Activated CD4-positive, alpha-beta T cell treated with anti-CD3 and anti-CD28 coated beads, Interleukin-2, amount 10 ng/mL, durations not matched to agents 24 days and 14 days (primary cell): ENCODE results near the gene KCNA10. TPM values are rescaled to one million over a fixed set of nuclear protein-coding genes. Genes with fewer than 3 reads are reported as not detected.
"Not testable (repeated sequence)": the region's sequence is repeated elsewhere in the genome, so short reads cannot be mapped to it uniquely, and the experiment has no call there.

Experiments used
- DNase-seq: peaks from one replicate; pipeline ENCODE4 v3.0.0; 2022
- H3K27ac Mint-ChIP-seq: one replicate; pipeline ENCODE4 v1.8.0; 2022; ENCODE audit warnings: mild to moderate bottlenecking, mixed read lengths
- H3K27me3 Mint-ChIP-seq: one replicate; pipeline ENCODE4 v1.8.0; 2022; ENCODE audit warnings: mixed read lengths
- H3K36me3 Mint-ChIP-seq: one replicate; pipeline ENCODE4 v1.8.0; 2022; ENCODE audit warnings: low read depth, mild to moderate bottlenecking, mixed read lengths
- H3K4me1 Mint-ChIP-seq: one replicate; pipeline ENCODE4 v1.8.0; 2021; ENCODE audit warnings: mixed read lengths
- H3K4me3 Mint-ChIP-seq: one replicate; pipeline ENCODE4 v1.8.0; 2022; ENCODE audit warnings: mild to moderate bottlenecking, moderate library complexity, mixed read lengths
- H3K9me3 Mint-ChIP-seq: one replicate; pipeline ENCODE4 v1.8.0; 2021; ENCODE audit warnings: mixed read lengths
- intact Hi-C: fragments of 100-400 bp; cut with micrococcal nuclease; formaldehyde crosslinking; loops from one replicate; pipeline ENCODE4 v1.15.1; 2023
- total RNA-seq: library from RNA; stranded (reverse); gene quantifications from 2 replicates; pipeline ENCODE4 v1.2.3, GENCODE V29; 2022

The KCNA10 gene
- total RNA-seq, 1 donor from 2014 or later, result not detected

DNA sequence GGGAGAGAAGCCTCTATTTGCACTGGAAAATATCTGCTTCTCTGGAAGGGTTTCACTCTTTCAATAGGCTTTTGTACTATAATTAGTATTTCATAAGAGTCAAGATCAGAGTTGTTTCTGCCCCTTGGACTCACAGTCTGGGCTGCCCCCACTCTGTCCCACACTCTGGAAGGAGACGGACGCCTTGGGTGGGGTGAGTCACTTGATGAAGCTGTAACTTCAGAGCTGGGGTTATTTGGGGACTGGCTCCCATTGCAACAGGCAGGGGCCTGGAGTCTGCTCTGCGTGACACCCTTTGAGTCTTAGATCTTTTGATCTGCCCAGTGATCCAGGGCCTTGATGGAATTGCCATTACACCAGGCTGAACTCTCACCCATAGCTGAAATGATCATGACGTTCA lies 4.0 kb upstream of the KCNA10 start:
- peaks cover 25% of the 10 kb centered on the region for H3K27me3 Mint-ChIP-seq
- H3K27ac Mint-ChIP-seq, result no peak overlapping the region

DNA sequence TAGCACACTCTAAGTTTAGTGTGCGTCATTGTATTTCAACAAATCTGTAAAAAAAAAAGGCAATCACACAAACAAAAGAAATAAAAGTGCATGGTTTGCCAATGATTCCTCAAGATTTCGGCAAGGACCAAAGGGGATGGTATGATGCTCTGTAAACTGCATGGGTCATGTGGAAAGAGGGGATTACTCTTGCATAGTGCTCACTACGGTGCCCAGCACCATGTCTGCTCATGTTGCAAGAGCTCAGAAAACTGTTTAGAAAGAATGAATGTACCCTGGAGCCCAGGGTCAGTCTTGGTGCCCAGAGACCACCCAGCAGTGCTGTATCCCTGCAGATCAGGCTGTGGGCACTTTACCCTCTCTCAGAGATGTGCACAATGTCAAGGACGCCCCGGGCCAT lies 3.6 kb upstream of the KCNA10 start:
- Mint-ChIP-seq H3K4me3 (no peak overlapping the region), H3K36me3 (no peaks in the 10 kb centered on the region), H3K9me3 (no peaks in the 10 kb centered on the region), H3K27ac (no peak overlapping the region), H3K4me1 (peaks cover 4% of the 10 kb centered on the region), H3K27me3 (peaks cover 25% of the 10 kb centered on the region)
- intact Hi-C loops, result no loop called here
- no peak for DNase-seq

More for the DNA sequence above, 4.0 kb upstream of the KCNA10 start:
- Mint-ChIP-seq H3K9me3 (no peaks in the 10 kb centered on the region), H3K36me3 (no peaks in the 10 kb centered on the region), H3K4me1 (peaks cover 4% of the 10 kb centered on the region), H3K4me3 (no peak overlapping the region)
- no peak for DNase-seq
- intact Hi-C loops, result no loop called here

DNA sequence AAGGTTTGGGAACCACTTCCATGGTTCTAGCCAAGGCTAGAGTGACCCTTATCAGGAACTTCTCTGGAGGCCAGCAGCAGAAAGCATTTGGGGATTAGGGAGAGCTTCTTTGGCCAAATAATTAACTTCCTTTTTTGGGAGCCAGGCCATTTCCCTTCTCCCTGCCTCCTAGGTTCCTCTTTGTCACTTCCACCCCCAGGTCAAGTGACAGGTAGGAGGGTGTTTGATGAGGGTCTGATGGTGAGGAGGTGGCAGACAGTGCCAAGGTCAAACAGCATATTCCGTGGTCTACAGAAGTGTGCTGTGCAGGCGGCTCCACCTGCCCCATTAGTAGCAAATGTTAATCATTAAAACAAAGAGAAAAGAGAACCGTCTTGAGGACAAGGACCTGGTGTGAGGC lies 1.9 kb upstream of the KCNA10 start:
- peaks cover 4% of the 10 kb centered on the region for H3K4me1 Mint-ChIP-seq
- DNase-seq, result no peak
- no peaks in the 10 kb centered on the region for H3K9me3 Mint-ChIP-seq
- peaks cover 29% of the 10 kb centered on the region for H3K27me3 Mint-ChIP-seq
- intact Hi-C loops, result no loop called here
- H3K4me3 Mint-ChIP-seq, result no peak overlapping the region
- no peaks in the 10 kb centered on the region for H3K36me3 Mint-ChIP-seq
- H3K27ac Mint-ChIP-seq, result no peak overlapping the region

DNA sequence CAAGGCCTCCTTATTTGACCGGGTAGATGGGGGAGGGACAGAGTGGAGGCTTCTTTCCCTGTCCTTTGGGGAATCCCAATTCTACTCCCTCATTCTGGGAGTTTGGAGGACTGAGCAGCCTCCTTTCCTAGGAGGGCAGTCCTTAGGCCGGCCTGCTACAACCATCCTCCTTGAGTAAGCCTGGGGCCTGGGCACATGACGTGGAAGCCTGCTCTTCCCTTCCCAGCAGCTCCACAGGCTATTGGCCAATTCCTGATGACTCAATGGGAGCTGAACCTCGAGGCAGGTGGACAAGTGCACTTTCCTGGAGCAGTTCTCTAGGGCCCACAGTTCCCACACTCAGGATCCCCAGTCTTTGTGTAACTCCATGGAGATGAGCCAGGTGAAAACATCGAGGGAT lies 3.1 kb downstream of the KCNA10 start:
- no peak overlapping the region for H3K27ac Mint-ChIP-seq
- no peaks in the 10 kb centered on the region for H3K36me3 Mint-ChIP-seq
- H3K4me3 Mint-ChIP-seq, result no peak overlapping the region
- no peaks in the 10 kb centered on the region for H3K9me3 Mint-ChIP-seq
- no peak for DNase-seq
- intact Hi-C loops, result no loop called here
- H3K4me1 Mint-ChIP-seq, result no peaks in the 10 kb centered on the region
- peaks cover 8% of the 10 kb centered on the region for H3K27me3 Mint-ChIP-seq

DNA sequence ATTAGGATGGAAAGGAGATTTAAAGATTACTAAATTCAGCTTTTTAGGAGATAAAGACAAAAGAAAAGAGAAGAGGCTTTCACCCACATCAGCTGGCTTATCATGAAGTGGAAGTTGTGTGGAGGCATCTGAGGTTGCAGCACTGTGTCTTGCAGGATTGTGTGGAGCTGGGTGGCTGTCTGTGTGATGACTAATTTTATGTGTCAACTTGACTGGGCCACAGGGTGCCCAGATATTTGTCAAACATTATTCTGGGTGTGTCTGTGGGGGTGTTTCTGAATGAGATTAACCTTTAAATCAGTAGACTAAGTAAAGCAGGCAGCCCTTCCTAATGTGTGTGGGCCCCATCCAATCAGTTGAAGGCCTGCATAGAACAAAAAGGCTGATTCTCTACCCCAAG lies 3.9 kb downstream of the KCNA10 start:
- Mint-ChIP-seq H3K27me3 (peaks cover 8% of the 10 kb centered on the region), H3K4me3 (no peak overlapping the region), H3K4me1 (no peaks in the 10 kb centered on the region), H3K36me3 (no peaks in the 10 kb centered on the region), H3K9me3 (no peaks in the 10 kb centered on the region), H3K27ac (no peak overlapping the region)
- DNase-seq, result no peak
- intact Hi-C loops, result no loop called here

DNA sequence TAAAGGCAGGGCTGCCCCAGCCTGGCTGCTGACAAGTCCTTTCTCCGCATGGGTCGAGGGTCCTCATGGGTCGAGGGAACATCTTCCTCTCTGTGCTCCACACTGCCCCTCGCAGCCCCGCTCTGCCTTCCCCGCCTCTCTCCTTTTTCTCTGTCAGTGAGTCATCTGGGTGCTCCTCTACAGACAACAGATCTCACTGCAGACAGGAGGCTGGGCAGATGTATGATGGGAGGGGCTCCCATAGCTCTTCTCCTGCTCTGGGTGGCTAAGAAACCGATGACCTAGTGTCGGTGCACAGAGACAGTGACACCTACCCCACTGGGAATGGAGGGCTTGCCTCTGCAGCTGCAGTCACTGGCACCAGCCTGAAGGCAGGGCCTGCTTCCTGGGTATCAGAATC lies 5.5 kb downstream of the KCNA10 start:
- Mint-ChIP-seq H3K27me3 (peaks cover 4% of the 10 kb centered on the region), H3K4me1 (no peaks in the 10 kb centered on the region), H3K36me3 (no peaks in the 10 kb centered on the region), H3K27ac (no peak overlapping the region), H3K9me3 (no peaks in the 10 kb centered on the region), H3K4me3 (no peak overlapping the region)
- DNase-seq, result no peak
- intact Hi-C loops, result no loop called here

DNA sequence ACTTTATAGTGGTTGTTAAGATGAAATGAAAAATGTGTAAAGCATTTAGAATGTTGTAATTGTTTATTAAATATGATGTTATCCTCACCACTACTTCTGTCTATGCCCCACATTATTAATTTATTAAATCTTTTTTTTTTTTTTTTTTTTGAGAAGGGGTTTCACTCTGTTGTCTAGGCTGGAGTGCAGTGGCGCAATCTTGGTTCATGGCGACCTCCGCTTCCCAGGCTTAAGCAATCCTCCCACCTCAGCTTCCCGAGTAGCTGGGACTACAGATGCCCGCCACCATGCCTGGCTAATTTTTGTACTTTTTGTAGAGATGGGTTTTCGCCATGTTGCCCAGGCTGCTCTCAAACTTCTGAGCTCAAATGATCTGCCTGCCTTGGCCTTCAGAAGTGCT lies 7.5 kb downstream of the KCNA10 start:
- Mint-ChIP-seq H3K4me3 (no peak overlapping the region), H3K27ac (no peak overlapping the region), H3K9me3 (no peaks in the 10 kb centered on the region), H3K4me1 (no peaks in the 10 kb centered on the region), H3K27me3 (no peaks in the 10 kb centered on the region), H3K36me3 (no peaks in the 10 kb centered on the region)
- DNase-seq, result no peak
- intact Hi-C loops, result no loop called here

DNA sequence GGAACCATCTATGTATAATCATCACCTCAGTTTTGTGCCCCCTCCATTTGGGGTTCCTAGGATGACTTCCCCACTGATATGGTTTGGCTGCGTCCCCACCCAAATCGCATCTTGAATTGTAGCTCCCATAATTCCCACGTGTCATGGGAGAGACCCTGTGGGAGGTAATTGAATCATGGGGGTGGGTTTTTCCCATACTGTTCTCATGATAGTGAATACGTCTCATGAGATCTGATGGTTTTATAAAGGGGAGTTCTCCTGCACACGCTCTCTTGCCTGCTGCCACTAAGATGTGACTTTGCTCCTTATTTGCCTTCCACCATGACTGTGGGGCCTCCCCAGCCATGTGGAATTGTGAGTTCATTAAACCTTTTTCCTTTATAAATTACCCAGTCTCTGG lies 8.1 kb downstream of the KCNA10 start:
- H3K27me3 Mint-ChIP-seq, H3K4me1 Mint-ChIP-seq, H3K9me3 Mint-ChIP-seq, H3K27ac Mint-ChIP-seq, H3K4me3 Mint-ChIP-seq, DNase-seq, H3K36me3 Mint-ChIP-seq, intact Hi-C loops: not testable (repeated sequence)

DNA sequence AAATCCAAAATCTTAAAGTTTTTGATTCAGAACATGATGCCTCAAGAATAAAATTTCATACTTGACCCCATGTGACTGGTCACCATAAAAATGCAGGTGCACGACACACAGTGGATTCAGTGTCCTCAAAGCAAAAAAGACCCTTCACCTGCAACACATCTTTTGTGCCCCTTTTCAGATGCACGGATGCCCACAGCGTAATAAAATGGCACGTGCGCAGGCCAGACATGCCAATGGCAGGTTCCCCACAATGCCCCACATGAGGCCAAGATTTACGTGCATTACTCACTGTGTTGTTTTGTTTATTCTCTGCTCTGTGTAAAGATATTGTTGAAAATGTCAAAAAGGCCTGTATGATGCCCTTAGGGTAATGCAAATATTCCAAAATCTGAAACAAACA lies 9.3 kb downstream of the KCNA10 start:
- Mint-ChIP-seq H3K36me3 (no peaks in the 10 kb centered on the region), H3K9me3 (no peaks in the 10 kb centered on the region), H3K27me3 (no peaks in the 10 kb centered on the region), H3K4me3 (no peak overlapping the region), H3K27ac (no peak overlapping the region), H3K4me1 (no peaks in the 10 kb centered on the region)
- DNase-seq, result no peak
- intact Hi-C loops, result no loop called here

DNA sequence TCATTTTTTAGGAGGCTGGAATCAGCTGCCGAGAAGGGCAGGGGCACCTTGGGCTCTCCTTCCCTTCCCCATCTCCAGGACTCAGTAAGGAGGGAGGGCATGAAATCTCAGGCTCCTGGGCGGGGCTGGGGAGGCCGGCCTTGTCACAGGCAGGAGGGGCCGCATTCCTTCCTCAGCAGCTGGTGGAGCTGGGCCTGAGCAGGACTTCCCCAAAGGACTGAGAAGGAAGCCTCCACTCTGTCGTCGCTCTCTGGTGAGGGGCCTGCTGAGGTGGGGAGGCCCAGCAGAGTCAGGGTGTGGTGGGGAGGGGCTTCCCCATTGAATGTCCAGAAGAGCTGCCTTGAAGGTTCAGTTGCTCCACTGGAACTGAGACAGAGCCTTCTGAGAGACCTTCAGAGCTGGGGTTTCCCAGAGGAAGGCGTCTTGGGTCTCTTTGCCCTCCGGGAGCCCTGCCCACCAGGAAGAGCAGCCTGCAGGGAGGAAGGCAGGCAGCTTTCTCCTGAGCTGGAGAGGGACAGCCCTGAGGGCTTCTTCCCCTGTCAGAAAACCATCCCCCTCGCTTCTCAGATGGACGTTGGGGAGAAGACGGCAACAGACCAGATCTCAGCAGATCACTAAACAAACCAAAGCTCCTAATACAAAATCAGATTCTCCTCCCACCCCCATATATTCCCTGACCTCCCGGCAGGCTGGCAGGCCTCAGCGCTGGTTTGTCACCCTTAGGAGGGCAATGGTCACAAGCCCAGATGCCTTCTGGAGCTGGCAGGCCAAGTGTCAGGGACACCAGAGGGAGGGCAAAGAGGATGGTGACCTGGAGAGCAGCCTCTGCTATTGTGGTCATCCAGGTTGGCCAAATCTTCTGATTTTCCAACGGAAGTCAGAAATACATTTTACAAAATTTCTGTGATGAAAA lies 10.7 kb downstream of the KCNA10 start:
- H3K9me3 Mint-ChIP-seq, result no peaks in the 10 kb centered on the region
- H3K27me3 Mint-ChIP-seq, result peaks cover 2% of the 10 kb centered on the region
- H3K4me3 Mint-ChIP-seq, result no peak overlapping the region
- no peak overlapping the region for H3K27ac Mint-ChIP-seq
- H3K36me3 Mint-ChIP-seq, result no peaks in the 10 kb centered on the region
- no peaks in the 10 kb centered on the region for H3K4me1 Mint-ChIP-seq
- intact Hi-C loops, result no loop called here
- no peak for DNase-seq

DNA sequence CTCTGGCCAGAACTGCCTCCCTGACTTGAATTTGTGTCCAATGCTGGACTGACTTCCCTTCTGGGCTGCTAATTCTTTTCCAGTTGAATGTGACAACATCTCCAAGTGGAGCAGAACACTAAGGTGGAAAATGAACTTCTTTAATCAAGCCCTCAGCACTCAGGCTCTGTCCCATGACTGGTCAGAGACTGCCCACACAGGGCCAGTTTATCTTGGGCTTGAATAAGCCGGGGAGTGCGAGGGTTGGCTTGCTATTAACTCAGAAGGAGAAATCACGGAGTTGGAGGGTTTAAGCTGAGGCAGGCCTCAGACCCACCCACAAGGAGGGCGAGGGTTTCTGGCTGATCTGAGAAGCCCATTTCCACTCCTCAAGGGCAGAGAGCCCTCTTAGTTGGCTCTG lies 12.4 kb downstream of the KCNA10 start:
- DNase-seq, result no peak
- intact Hi-C loops, result no loop called here
- Mint-ChIP-seq H3K27ac (no peak overlapping the region), H3K4me1 (no peaks in the 10 kb centered on the region), H3K4me3 (no peak overlapping the region), H3K27me3 (peaks cover 10% of the 10 kb centered on the region), H3K9me3 (no peaks in the 10 kb centered on the region), H3K36me3 (no peaks in the 10 kb centered on the region)

DNA sequence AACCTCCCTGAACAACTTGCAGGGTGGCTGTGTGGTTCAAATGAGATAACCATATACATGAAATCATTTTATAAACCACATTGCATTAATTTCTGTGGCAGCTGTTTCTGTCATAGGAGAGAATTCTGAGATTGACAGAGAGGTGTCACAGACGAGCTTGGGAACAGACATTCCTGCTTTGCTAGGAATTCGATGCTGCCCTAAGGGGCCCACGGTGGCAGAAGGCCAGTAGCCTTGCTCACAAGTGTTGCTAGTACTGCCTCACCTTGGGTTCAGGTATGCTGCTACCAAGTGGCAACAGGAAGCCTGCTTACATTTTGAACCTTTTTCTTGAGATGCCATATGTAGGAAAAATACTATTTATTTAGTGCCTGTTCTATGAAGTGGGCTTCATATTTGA lies 13.4 kb downstream of the KCNA10 start:
- H3K27me3 Mint-ChIP-seq, result peaks cover 12% of the 10 kb centered on the region
- no peaks in the 10 kb centered on the region for H3K9me3 Mint-ChIP-seq
- intact Hi-C loops, result no loop called here
- H3K27ac Mint-ChIP-seq, result no peak overlapping the region
- H3K4me1 Mint-ChIP-seq, result no peaks in the 10 kb centered on the region
- no peaks in the 10 kb centered on the region for H3K36me3 Mint-ChIP-seq
- no peak overlapping the region for H3K4me3 Mint-ChIP-seq
- no peak for DNase-seq

DNA sequence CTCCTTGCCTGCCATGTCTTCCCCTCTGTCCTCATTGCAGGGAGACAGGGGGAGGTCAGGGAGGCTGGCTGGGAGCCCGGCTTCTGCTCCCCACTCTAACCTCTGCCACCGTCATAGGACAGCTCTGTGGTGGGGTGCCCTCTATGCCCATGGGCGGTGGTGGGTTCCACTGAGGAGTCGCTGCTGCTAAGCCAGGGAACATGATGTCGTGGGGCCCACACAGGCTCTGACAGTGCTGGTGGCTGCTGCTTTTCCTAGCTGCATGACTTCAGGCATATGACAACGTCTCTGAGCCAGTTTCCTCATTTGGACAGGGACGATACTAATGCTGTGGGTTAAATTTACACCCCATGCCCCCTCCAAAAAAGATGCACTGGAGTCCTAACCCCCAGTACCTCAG lies 14.7 kb downstream of the KCNA10 start:
- intact Hi-C loops, result no loop called here
- no peaks in the 10 kb centered on the region for H3K36me3 Mint-ChIP-seq
- peaks cover 3% of the 10 kb centered on the region for H3K4me1 Mint-ChIP-seq
- H3K27ac Mint-ChIP-seq, result no peak overlapping the region
- no peaks in the 10 kb centered on the region for H3K9me3 Mint-ChIP-seq
- no peak for DNase-seq
- H3K4me3 Mint-ChIP-seq, result no peak overlapping the region
- peaks cover 15% of the 10 kb centered on the region for H3K27me3 Mint-ChIP-seq

DNA sequence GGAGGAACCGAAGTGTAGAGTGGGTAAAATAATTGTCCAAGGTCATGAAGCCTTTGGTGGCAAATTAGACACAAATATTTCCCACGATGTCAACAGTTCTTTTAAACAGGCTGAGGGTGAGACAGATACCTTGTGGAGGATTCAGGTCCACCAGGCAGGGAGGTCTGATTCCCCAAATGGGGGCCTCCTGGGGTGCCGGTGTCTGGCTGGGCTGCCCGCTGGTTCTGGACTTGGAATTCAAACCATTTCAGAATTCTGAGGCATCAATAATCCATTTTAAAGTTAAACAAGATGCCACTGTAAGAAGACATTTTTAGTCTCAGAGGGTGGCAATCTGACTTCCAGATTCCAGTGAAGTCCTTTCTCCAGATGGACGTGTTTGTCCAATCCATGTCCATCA lies 15.5 kb downstream of the KCNA10 start:
- H3K27me3 Mint-ChIP-seq, result peaks cover 15% of the 10 kb centered on the region
- H3K27ac Mint-ChIP-seq, result no peak overlapping the region
- no peak overlapping the region for H3K4me3 Mint-ChIP-seq
- intact Hi-C loops, result no loop called here
- no peaks in the 10 kb centered on the region for H3K36me3 Mint-ChIP-seq
- no peak for DNase-seq
- H3K4me1 Mint-ChIP-seq, result peaks cover 3% of the 10 kb centered on the region
- H3K9me3 Mint-ChIP-seq, result no peaks in the 10 kb centered on the region
